ENCODE results near the gene LARGE2.

LARGE2 gene

GRCh38 chr11:45930951-45931570 lies 8.6 kb downstream of the LARGE2 start:
- peaks cover under 1% of the 10 kb centered on the region for H3K27me3 ChIP-seq
- peaks cover 16 to 41% of the 10 kb centered on the region in 2 experiments for H3K4me1 ChIP-seq (ENCODE audit: control insufficient read depth in 1 of 2, insufficient read depth in 1 of 2, low read depth in 1 of 2, low read length in 1 of 2)
- no peak for TF ChIP-seq CTCF (IDR thresholded peaks at IDR 0.05)
- H3K27ac ChIP-seq, result peak overlapping the region; percentile 52
- H3K9me3 ChIP-seq, result no peaks in the 10 kb centered on the region
- no peak overlapping the region for H3K4me3 ChIP-seq (ENCODE audit: low read depth in 1 of 2, low read length in 1 of 2)
- H3K36me3 ChIP-seq, result peaks cover 56% of the 10 kb centered on the region

- H3K4me3 ChIP-seq (ENCODE audit: low read depth in 1 of 2, low read length in 1 of 2), result no peak overlapping the region
- H3K9me3 ChIP-seq, result no peaks in the 10 kb centered on the region
- H3K27me3 ChIP-seq, result no peaks in the 10 kb centered on the region
- peaks cover 63% of the 10 kb centered on the region for H3K36me3 ChIP-seq
- TF ChIP-seq CTCF (IDR thresholded peaks at IDR 0.05), result no peak
- H3K4me1 ChIP-seq (ENCODE audit: control insufficient read depth in 1 of 2, insufficient read depth in 1 of 2, low read depth in 1 of 2, low read length in 1 of 2), result peaks cover 16 to 41% of the 10 kb centered on the region in 2 experiments
- H3K27ac ChIP-seq, result peak overlapping the region; percentile 52
These were observed 9.3 kb downstream of the LARGE2 start for GRCh38 chr11:45931739-45932138.

GRCh38 chr11:45932217-45932616 lies 9.8 kb downstream of the LARGE2 start:
- Histone ChIP-seq H3K27ac (peak overlapping the region; percentile 52), H3K36me3 (peaks cover 68% of the 10 kb centered on the region), H3K4me1 (ENCODE audit: control insufficient read depth in 1 of 2, insufficient read depth in 1 of 2, low read depth in 1 of 2, low read length in 1 of 2) (peaks cover 16 to 39% of the 10 kb centered on the region in 2 experiments), H3K9me3 (no peaks in the 10 kb centered on the region), H3K27me3 (no peaks in the 10 kb centered on the region), H3K4me3 (ENCODE audit: low read depth in 1 of 2, low read length in 1 of 2) (no peak overlapping the region)
- no peak for TF ChIP-seq CTCF (IDR thresholded peaks at IDR 0.05)

GRCh38 chr11:45933131-45933831 lies 10.8 kb downstream of the LARGE2 start:
- H3K27me3 ChIP-seq, result no peaks in the 10 kb centered on the region
- H3K36me3 ChIP-seq, result peaks cover 78% of the 10 kb centered on the region
- H3K4me1 ChIP-seq (ENCODE audit: control insufficient read depth in 1 of 2, insufficient read depth in 1 of 2, low read depth in 1 of 2, low read length in 1 of 2), result peaks cover 16 to 36% of the 10 kb centered on the region in 2 experiments
- H3K27ac ChIP-seq, result no peak overlapping the region
- TF ChIP-seq CTCF (IDR thresholded peaks at IDR 0.05), result no peak
- H3K9me3 ChIP-seq, result no peaks in the 10 kb centered on the region
- H3K4me3 ChIP-seq (ENCODE audit: low read depth in 1 of 2, low read length in 1 of 2), result no peak overlapping the region

- TF ChIP-seq CTCF (IDR thresholded peaks at IDR 0.05), result no peak
- Histone ChIP-seq H3K4me1 (ENCODE audit: control insufficient read depth in 1 of 2, insufficient read depth in 1 of 2, low read depth in 1 of 2, low read length in 1 of 2) (peaks cover 16 to 36% of the 10 kb centered on the region in 2 experiments), H3K27ac (no peak overlapping the region), H3K9me3 (no peaks in the 10 kb centered on the region), H3K27me3 (no peaks in the 10 kb centered on the region), H3K36me3 (peaks cover 86% of the 10 kb centered on the region), H3K4me3 (ENCODE audit: low read depth in 1 of 2, low read length in 1 of 2) (no peak overlapping the region)
These were observed 11.6 kb downstream of the LARGE2 start for GRCh38 chr11:45933846-45934579.

Measured in neutrophil (primary cell).